ENCODE results near the gene EFTUD2.

The EFTUD2 gene

GRCh38 chr17:44871556-44871955 is 27.7 kb downstream of the EFTUD2 start:
- TF ChIP-seq CTCF (IDR thresholded peaks at IDR 0.05; ENCODE audit: low read depth, low read length) = no peak
- no peak overlapping the region for H3K4me3 ChIP-seq (ENCODE audit: low read depth, low read length)
- in situ Hi-C loops (cut with HindIII; ENCODE audit: low sequenced_read_pairs) = no loop called here
- DNase-seq (ENCODE audit: low read depth, low spot score) = no peak

- DNase-seq (ENCODE audit: low read depth, low spot score) = no peak
- TF ChIP-seq CTCF (IDR thresholded peaks at IDR 0.05; ENCODE audit: low read depth, low read length) = no peak
- in situ Hi-C loops (cut with HindIII; ENCODE audit: low sequenced_read_pairs) = no loop called here
- H3K4me3 ChIP-seq (ENCODE audit: low read depth, low read length) = no peak overlapping the region
Observed at GRCh38 chr17:44867841-44868240, 31.4 kb downstream of the EFTUD2 start.

- in situ Hi-C loops (cut with HindIII; ENCODE audit: low sequenced_read_pairs) = no loop called here
- no peak for TF ChIP-seq CTCF (IDR thresholded peaks at IDR 0.05; ENCODE audit: low read depth, low read length)
- DNase-seq (ENCODE audit: low read depth, low spot score) = no peak
- H3K4me3 ChIP-seq (ENCODE audit: low read depth, low read length) = no peak overlapping the region
Observed at GRCh38 chr17:44865931-44866330, 33.3 kb downstream of the EFTUD2 start.

GRCh38 chr17:44865231-44865660 is 34.0 kb downstream of the EFTUD2 start:
- in situ Hi-C loops (cut with HindIII; ENCODE audit: low sequenced_read_pairs) = no loop called here
- TF ChIP-seq CTCF (IDR thresholded peaks at IDR 0.05; ENCODE audit: low read depth, low read length) = peak; percentile 85
- no peak overlapping the region for H3K4me3 ChIP-seq (ENCODE audit: low read depth, low read length)
- peak; percentile 76 for DNase-seq (ENCODE audit: low read depth, low spot score)

GRCh38 chr17:44864831-44865230 is 34.4 kb downstream of the EFTUD2 start:
- no peak for DNase-seq (ENCODE audit: low read depth, low spot score)
- in situ Hi-C loops (cut with HindIII; ENCODE audit: low sequenced_read_pairs) = no loop called here
- H3K4me3 ChIP-seq (ENCODE audit: low read depth, low read length) = no peak overlapping the region
- no peak for TF ChIP-seq CTCF (IDR thresholded peaks at IDR 0.05; ENCODE audit: low read depth, low read length)

GRCh38 chr17:44863061-44863918 is 36.0 kb downstream of the EFTUD2 start:
- DNase-seq (ENCODE audit: low read depth, low spot score) = no peak
- in situ Hi-C loops (cut with HindIII; ENCODE audit: low sequenced_read_pairs) = no loop called here
- no peak overlapping the region for H3K4me3 ChIP-seq (ENCODE audit: low read depth, low read length)
- no peak for TF ChIP-seq CTCF (IDR thresholded peaks at IDR 0.05; ENCODE audit: low read depth, low read length)
